HCT116 (cell line): ENCODE measurements around the gene RAPGEF3. TPM values are rescaled to one million over a fixed set of nuclear protein-coding genes. Genes with fewer than 3 reads are reported as not detected.

Experiments used
- ATAC-seq: fragments of 200-7000 bp; cut with Tn5 transposase; 2 replicates; pipeline ENCODE4 v1.9.1; 2020; ENCODE audit warnings: mild to moderate bottlenecking, moderate library complexity
- BruUV-seq: library from RNA; stranded (reverse); fragments of 400-500 nt; replicated peaks from 2 replicates; lab custom pipeline; 2021; lab: Mats Ljungman, UMichigan
- CTCF ChIA-PET: fragments of 300-600 bp; sonication (Branson Sonifier 250); formaldehyde crosslinking; loops from one replicate; lab custom pipeline; 2021; ENCODE audit warnings: antibody characterized with exemption; lab: Charles Lee
- POLR2A ChIA-PET: fragments of 300-600, 350-600 bp; sonication (Branson Sonifier 250); formaldehyde crosslinking; loops from one replicate; lab custom pipeline; 2021; ENCODE audit warnings: antibody characterized with exemption; lab: Charles Lee
- RAD21 ChIA-PET, 2 experiments: fragments of 300-600 bp; sonication (Branson Sonifier 250); formaldehyde crosslinking; loops; one replicate each; lab custom pipeline; 2023; ENCODE audit warnings: low total read pairs in 2 of 2; ENCODE audit not compliant: uncharacterized antibody in 2 of 2, unreplicated experiment in 2 of 2, low non-redundant PET in 1 of 2; lab: Charles Lee
- DNase-seq: peaks from one replicate; pipeline ENCODE4 v3.0.0-alpha.2; 2010; ENCODE audit warnings: low read depth, low spot score
- H2AFZ ChIP-seq: fragments of 200-600 bp; shearing (Covaris generic), sonication (generic); 2 replicates; pipeline ENCODE4 v1.6.1; 2017; ENCODE audit warnings: low read depth, mixed run types, mixed read lengths, antibody characterized with exemption, low read length; ENCODE audit not compliant: poor library complexity, severe bottlenecking
- H3K27ac ChIP-seq: 2 replicates; pipeline ENCODE4 v1.5.1; 2012; ENCODE audit warnings: low read depth, low read length
- H3K27me3 ChIP-seq: fragments of 200-600 bp; sonication (generic); 2 replicates; pipeline ENCODE4 v1.6.1; 2016; ENCODE audit warnings: mixed run types, low read length, mixed read lengths; ENCODE audit not compliant: insufficient read depth
- H3K36me3 ChIP-seq, 2 experiments: fragments of 200-500 bp in 1 of 2; fragments of 200-600 bp in 1 of 2; sonication (Bioruptor generic) in 1 of 2; sonication (generic) in 1 of 2; 2 replicates each; pipeline versions ENCODE4 v1.5.1 to v1.6.1; 2014 to 2016; ENCODE audit warnings: low read length in 2 of 2, inconsistent platforms in 1 of 2, mixed read lengths in 1 of 2, mixed run types in 1 of 2; ENCODE audit not compliant: insufficient read depth in 2 of 2, control insufficient read depth in 1 of 2
- H3K4me1 ChIP-seq, 2 experiments: fragments of 200-600 bp in 1 of 2; sonication (generic) in 1 of 2; 2 replicates each; pipeline versions ENCODE4 v1.5.1 to v1.6.1; 2012 to 2017; ENCODE audit warnings: low read length in 2 of 2, inconsistent platforms in 1 of 2, mild to moderate bottlenecking in 1 of 2, mixed read lengths in 1 of 2, mixed run types in 1 of 2, moderate library complexity in 1 of 2; ENCODE audit not compliant: insufficient read depth in 2 of 2, control insufficient read depth in 1 of 2
- H3K4me2 ChIP-seq: fragments of 200-600 bp; sonication (generic); 2 replicates; pipeline ENCODE4 v1.6.1; 2017; ENCODE audit warnings: mixed run types, low read length, mixed read lengths
- H3K4me3 ChIP-seq, 2 experiments: fragments of 200-600 bp in 1 of 2; sonication (generic) in 1 of 2; replicated peaks in 1 of 2; 2 replicates each; pipeline ENCODE4 v1.5.1; 2011 to 2016; ENCODE audit warnings: low read length in 2 of 2, control low read depth in 1 of 2, low read depth in 1 of 2, mild to moderate bottlenecking in 1 of 2, mixed read lengths in 1 of 2, mixed run types in 1 of 2
- H3K79me2 ChIP-seq: fragments of 200-600 bp; sonication (generic); 2 replicates; pipeline ENCODE4 v1.6.1; 2017; ENCODE audit warnings: mild to moderate bottlenecking, mixed run types, low read length, moderate library complexity, mixed read lengths; ENCODE audit not compliant: insufficient read depth
- H3K9ac ChIP-seq: fragments of 200-600 bp; sonication (generic); 2 replicates; pipeline ENCODE4 v1.6.1; 2016; ENCODE audit warnings: low read length, mixed read lengths
- H3K9me2 ChIP-seq: fragments of 200-600 bp; sonication (generic), shearing (Covaris generic); 2 replicates; pipeline ENCODE4 v1.6.1; 2017; ENCODE audit warnings: mixed run types, mild to moderate bottlenecking, moderate library complexity; ENCODE audit not compliant: insufficient read depth
- H3K9me3 ChIP-seq, 2 experiments: fragments of 200-500 bp in 1 of 2; fragments of 200-600 bp in 1 of 2; sonication (Bioruptor generic) in 1 of 2; sonication (generic) in 1 of 2; 2 replicates each; pipeline ENCODE4 v1.6.1; 2014 to 2017; ENCODE audit warnings: low read length in 2 of 2, mixed read lengths in 2 of 2, inconsistent platforms in 1 of 2, low read depth in 1 of 2, mild to moderate bottlenecking in 1 of 2, mixed run types in 1 of 2, moderate library complexity in 1 of 2; ENCODE audit not compliant: control insufficient read depth in 1 of 2, insufficient read depth in 1 of 2
- H4K20me1 ChIP-seq: fragments of 200-600 bp; sonication (generic), shearing (Covaris generic); 2 replicates; pipeline ENCODE4 v1.6.1; 2017; ENCODE audit warnings: mixed run types, mild to moderate bottlenecking, moderate library complexity; ENCODE audit not compliant: insufficient read depth
- ATF3 ChIP-seq: IDR thresholded peaks from 2 replicates; pipeline ENCODE4 v1.6.1; 2012
- CBX3 ChIP-seq: IDR thresholded peaks from 2 replicates; pipeline ENCODE4 v1.6.1; 2012; ENCODE audit warnings: low read depth
- EGR1 ChIP-seq: IDR thresholded peaks from 2 replicates; pipeline ENCODE4 v1.6.1; 2012; ENCODE audit warnings: low read depth
- ELF1 ChIP-seq: IDR thresholded peaks from 2 replicates; pipeline ENCODE4 v1.6.1; 2012; ENCODE audit warnings: low read depth, borderline replicate concordance
- EZH2 ChIP-seq: fragments of 200-600 bp; sonication (generic); IDR thresholded peaks from 2 replicates; pipeline ENCODE4 v1.6.1; 2017; ENCODE audit warnings: antibody characterized with exemption, mixed run types
- FOSL1 ChIP-seq: IDR thresholded peaks from 2 replicates; pipeline ENCODE4 v1.6.1; 2012; ENCODE audit warnings: low read depth
- JUND ChIP-seq: IDR thresholded peaks from 2 replicates; pipeline ENCODE4 v1.6.1; 2012
- POLR2AphosphoS5 ChIP-seq: IDR thresholded peaks from 2 replicates; pipeline ENCODE4 v1.6.1; 2011; ENCODE audit warnings: mild to moderate bottlenecking, low read depth, low read length, moderate library complexity
- RAD21 ChIP-seq: IDR thresholded peaks from 2 replicates; pipeline ENCODE4 v1.6.1; 2012; ENCODE audit warnings: low read depth, mild to moderate bottlenecking
- SIN3A ChIP-seq: IDR thresholded peaks from 2 replicates; pipeline ENCODE4 v1.6.1; 2012; ENCODE audit warnings: low read depth
- SRF ChIP-seq: IDR thresholded peaks from 2 replicates; pipeline ENCODE4 v1.6.1; 2012; ENCODE audit warnings: low read depth
- YY1 ChIP-seq: IDR thresholded peaks from 2 replicates; pipeline ENCODE4 v1.6.1; 2011; ENCODE audit warnings: low read length, low read depth, moderate library complexity, mild to moderate bottlenecking; ENCODE audit not compliant: insufficient replicate concordance; ENCODE audit errors: extremely low read depth
- ZBTB33 ChIP-seq: IDR thresholded peaks from 2 replicates; pipeline ENCODE4 v1.6.1; 2011; ENCODE audit warnings: mild to moderate bottlenecking, low read length, moderate library complexity; ENCODE audit not compliant: insufficient replicate concordance; ENCODE audit errors: extremely low read depth
- ZFX ChIP-seq: fragments of 450-650 bp; IDR thresholded peaks from 2 replicates; pipeline ENCODE4 v1.6.1; 2017
- intact Hi-C: fragments of 100-400 bp; cut with micrococcal nuclease; formaldehyde crosslinking; loops from 2 replicates; pipeline ENCODE4 v1.10.0; 2022
- total RNA-seq: library from RNA; stranded (reverse); gene quantifications from one replicate; pipeline ENCODE4 v1.2.1, GENCODE V29; 2021; ENCODE audit not compliant: unreplicated experiment

Gene RAPGEF3
- total RNA-seq, 1 experiment from 2014 or later, result 1.8 TPM

- no peak for TF ChIP-seq CBX3
- no peak for TF ChIP-seq JUND
- no peak for TF ChIP-seq POLR2AphosphoS5
- no peak for TF ChIP-seq ZFX
- TF ChIP-seq ATF3, result no peak
- TF ChIP-seq EZH2, result no peak
- no peak for TF ChIP-seq FOSL1
- TF ChIP-seq ELF1, result no peak
- TF ChIP-seq EGR1, result no peak
- no peak for TF ChIP-seq YY1
- TF ChIP-seq, all 23 proteins: peak for 0
Observed at GRCh38 chr12:47711448-47711847, 47.2 kb downstream of the RAPGEF3 start (continued).

GRCh38 chr12:47710278-47710677 lies 48.4 kb downstream of the RAPGEF3 start:
- Histone ChIP-seq H3K4me1 (peaks cover 0 to 10% of the 10 kb centered on the region in 2 experiments; a peak in 1 of 4 replicates), H4K20me1 (no peaks in the 10 kb centered on the region), H3K4me3 (no peak overlapping the region), H3K9me2 (no peaks in the 10 kb centered on the region), H3K27ac (no peak overlapping the region), H3K27me3 (no peaks in the 10 kb centered on the region), H3K4me2 (no peak overlapping the region), H2AFZ (no peak overlapping the region), H3K36me3 (no peaks in the 10 kb centered on the region; a peak in 1 of 4 replicates), H3K9me3 (no peaks in the 10 kb centered on the region), H3K9ac (no peak overlapping the region), H3K79me2 (peaks cover 3% of the 10 kb centered on the region)
- intact Hi-C loops, result loop anchor here (10.0 kb wide), 1 partner anchor 455 kb away; no protein-coding TSS in a partner anchor
- DNase-seq, result no peak
- RAD21 ChIA-PET, result no interaction called here
- POLR2A ChIA-PET, result no interaction called here
- CTCF ChIA-PET, result interaction anchor here (1.7 kb wide), 1 partner anchor 128 kb away, joined by 6 read pairs; no protein-coding TSS in a partner anchor
- no peak for TF ChIP-seq ATF3
- no peak for TF ChIP-seq FOSL1
- TF ChIP-seq SIN3A, result no peak
- TF ChIP-seq EZH2, result no peak
- no peak for TF ChIP-seq SRF
- no peak for TF ChIP-seq ZBTB33
- TF ChIP-seq RAD21, result no peak
- no peak for ATAC-seq
- BruUV-seq, result no TSS peak
